ENCODE results near the gene PARD3B.

PARD3B gene

DNA sequence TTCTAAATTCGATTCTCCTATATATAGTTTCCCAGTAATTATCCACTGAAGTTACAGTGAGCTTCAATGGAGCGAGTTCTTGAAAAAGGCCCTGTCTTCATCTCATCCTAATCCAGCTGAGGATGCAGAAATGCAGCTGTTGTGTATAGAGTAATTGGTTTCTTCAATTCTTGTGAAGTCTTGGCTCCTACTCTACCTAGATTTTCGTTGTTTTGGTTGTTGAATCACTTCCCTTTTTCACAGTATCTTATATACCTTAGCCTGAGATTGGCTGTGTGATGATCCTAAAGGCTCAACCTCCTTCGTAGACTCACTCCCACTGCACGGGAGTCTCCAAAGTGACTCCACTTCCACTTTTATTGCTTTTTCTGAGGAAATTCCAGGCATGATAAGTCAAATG is 280.4 kb downstream of the PARD3B start:
- DNase-seq (ENCODE audit: low read depth), result no peak
- no peak overlapping the region for H3K4me3 ChIP-seq (ENCODE audit: low read depth, low read length)
- TF ChIP-seq, protein P1, sequence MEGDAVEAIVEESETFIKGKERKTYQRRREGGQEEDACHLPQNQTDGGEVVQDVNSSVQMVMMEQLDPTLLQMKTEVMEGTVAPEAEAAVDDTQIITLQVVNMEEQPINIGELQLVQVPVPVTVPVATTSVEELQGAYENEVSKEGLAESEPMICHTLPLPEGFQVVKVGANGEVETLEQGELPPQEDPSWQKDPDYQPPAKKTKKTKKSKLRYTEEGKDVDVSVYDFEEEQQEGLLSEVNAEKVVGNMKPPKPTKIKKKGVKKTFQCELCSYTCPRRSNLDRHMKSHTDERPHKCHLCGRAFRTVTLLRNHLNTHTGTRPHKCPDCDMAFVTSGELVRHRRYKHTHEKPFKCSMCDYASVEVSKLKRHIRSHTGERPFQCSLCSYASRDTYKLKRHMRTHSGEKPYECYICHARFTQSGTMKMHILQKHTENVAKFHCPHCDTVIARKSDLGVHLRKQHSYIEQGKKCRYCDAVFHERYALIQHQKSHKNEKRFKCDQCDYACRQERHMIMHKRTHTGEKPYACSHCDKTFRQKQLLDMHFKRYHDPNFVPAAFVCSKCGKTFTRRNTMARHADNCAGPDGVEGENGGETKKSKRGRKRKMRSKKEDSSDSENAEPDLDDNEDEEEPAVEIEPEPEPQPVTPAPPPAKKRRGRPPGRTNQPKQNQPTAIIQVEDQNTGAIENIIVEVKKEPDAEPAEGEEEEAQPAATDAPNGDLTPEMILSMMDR (IDR thresholded peaks at IDR 0.05; ENCODE audit: insufficient read depth, low read depth, low read length, missing control alignments), result no peak

DNA sequence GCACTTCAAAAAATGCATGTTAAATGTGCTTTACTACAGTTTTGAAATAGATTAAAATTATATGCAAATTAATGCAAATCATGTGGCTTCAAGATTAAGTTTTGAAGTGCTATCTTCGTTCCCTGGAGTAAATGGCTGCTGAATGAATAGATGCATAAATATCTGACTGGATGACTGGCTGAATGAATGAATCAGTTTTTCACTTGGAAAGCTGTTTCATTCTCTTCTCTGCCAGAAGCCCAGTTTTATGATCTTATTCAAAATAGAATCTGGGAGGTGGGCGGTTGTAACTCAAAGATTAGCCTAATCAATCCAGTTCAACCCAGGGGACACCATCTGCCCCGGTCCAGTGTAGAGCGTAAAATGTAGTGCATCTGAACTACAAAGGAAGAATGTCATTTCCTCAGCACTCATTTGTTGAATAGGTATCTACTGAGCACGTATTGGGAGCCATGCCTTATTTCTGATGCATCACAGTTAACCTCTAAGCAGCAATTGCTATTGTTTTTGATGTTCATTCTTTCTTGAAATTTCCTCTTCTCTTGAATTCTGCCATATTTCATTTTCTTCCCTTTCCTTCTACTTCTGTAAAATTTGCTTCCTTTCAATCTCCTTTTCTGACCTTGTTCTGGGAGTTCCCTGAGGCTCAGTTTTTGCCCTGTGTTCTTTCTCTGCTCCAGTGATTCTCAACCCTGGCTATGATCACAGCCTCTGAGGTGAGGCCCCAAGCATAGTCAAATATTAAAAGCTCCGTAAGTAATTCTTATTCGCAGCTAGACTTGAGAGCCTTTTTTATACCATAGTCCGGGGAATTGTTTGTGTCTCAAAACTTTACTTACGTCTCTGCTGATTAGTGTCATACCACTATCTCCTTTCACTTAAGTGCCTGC is 282.7 kb downstream of the PARD3B start:
- TF ChIP-seq, protein P1 (IDR thresholded peaks at IDR 0.05; ENCODE audit: insufficient read depth, low read depth, low read length, missing control alignments), result no peak
- H3K4me3 ChIP-seq (ENCODE audit: low read depth, low read length), result no peak overlapping the region
- no peak for DNase-seq (ENCODE audit: low read depth)

DNA sequence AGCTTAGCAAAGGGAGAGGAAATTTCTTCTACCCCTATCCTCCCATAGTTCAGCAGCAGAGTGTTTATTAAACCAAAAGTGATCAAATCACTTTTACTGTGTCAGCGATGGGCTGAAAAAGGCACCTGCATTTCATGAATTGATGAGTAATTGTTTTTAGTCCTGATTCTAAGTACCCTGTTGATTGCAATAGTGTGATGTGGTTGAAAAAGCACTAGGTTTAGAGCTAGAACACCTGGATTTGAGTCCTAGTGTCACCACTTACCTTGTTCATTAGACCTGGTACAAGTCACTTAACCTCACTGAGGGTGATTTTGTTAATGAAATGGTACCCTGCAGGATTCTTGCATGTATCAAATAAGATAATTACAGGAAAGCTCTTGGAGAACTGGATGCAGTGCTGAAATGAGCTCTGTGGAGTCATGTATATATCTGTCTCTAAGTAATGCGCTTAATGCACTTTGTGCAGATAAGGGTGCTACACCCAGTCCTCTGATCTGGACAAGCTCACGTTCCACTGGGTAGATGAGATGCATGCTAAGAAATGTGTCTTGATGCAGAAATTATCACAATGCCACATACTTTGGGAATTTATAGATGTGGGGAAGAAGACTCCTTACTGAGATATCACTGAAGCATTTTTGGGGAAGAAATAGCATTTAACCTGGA is 289.6 kb downstream of the PARD3B start:
- TF ChIP-seq, protein P1 (IDR thresholded peaks at IDR 0.05; ENCODE audit: insufficient read depth, low read depth, low read length, missing control alignments), result no peak
- DNase-seq (ENCODE audit: low read depth), result no peak

DNA sequence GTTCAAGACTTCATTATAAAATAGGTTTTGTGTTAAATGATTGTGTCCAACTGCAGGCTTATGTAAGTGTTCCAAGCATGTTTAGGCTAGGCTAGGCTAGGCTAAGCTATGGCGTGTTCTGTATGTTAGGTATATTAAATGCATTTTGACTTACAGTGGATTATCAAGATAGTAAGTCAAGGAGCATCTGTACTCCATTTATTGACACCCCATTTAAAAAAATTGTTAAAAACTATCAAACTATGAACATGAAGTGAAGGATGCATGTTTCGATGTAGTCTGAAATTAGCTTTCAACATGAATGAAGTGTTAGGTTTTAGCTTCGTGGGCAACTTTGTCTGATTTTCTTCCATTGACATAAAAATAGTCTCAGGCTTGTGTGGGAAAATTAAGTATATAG is 290.5 kb downstream of the PARD3B start:
- DNase-seq (ENCODE audit: low read depth), result no peak
- H3K4me3 ChIP-seq (ENCODE audit: low read depth, low read length), result no peak overlapping the region
- TF ChIP-seq, protein P1 (IDR thresholded peaks at IDR 0.05; ENCODE audit: insufficient read depth, low read depth, low read length, missing control alignments), result no peak

More for the DNA sequence above, 289.6 kb downstream of the PARD3B start:
- H3K4me3 ChIP-seq (ENCODE audit: low read depth, low read length), result no peak overlapping the region

DNA sequence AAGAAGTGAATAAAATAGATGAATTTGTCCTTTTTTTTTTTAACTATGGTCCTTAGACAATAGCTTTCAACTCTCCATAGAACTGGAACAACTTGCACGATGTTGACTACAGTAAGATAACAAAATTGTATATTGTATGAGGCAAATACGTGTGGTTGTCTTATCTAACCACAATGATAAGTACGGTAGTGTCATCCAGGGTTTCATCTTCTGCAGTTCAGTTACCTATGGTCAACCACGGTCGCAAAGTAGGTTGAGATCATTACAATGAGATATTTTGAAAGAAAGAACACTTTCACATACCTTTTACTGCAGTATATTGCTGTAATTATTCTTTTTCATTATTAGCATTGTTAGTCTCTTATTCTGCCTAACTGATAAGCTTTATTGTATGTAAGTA is 295.2 kb downstream of the PARD3B start:
- H3K4me3 ChIP-seq (ENCODE audit: low read depth, low read length), result no peak overlapping the region
- TF ChIP-seq, protein P1 (IDR thresholded peaks at IDR 0.05; ENCODE audit: insufficient read depth, low read depth, low read length, missing control alignments), result no peak
- DNase-seq (ENCODE audit: low read depth), result no peak

DNA sequence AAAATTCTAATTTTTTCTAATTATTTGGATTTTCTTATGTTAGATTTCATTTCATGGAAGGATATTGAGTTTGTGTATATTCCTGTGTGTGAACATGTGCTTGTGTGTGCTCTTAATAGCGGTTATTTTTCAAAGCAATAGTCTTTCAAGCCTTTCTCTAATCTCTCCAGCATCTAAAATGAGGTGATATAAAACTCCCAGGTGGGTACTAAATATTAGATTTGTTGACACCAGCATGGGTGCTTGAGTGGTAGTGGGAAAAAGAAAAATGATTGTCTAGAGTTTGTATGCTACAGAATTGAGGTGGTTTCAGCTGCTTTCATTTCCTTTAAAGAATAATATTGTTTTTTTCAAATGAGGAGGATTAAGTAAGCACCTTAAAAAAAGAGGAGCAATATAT is 296.8 kb downstream of the PARD3B start:
- no peak for DNase-seq (ENCODE audit: low read depth)
- TF ChIP-seq, protein P1 (IDR thresholded peaks at IDR 0.05; ENCODE audit: insufficient read depth, low read depth, low read length, missing control alignments), result no peak
- H3K4me3 ChIP-seq (ENCODE audit: low read depth, low read length), result no peak overlapping the region

All from GM12865 (cell line).